Measurements from ENCODE around the gene ADCY3. TPM values are rescaled to one million over a fixed set of nuclear protein-coding genes. Genes with fewer than 3 reads are reported as not detected.
A peak's percentile ranks its signal among the peaks of the same experiment; 100 is the strongest.

The ADCY3 gene
- total and polyA plus RNA-seq, 2 of the 4 experiments (the other 2 are of a cell fraction) = 17.4 to 46.1 TPM

GRCh38 chr2:24816404-24816803 lies 103.6 kb downstream of the ADCY3 start:
- WGBS, 2 experiments (ENCODE audit: extremely low coverage in 2 of 2, insufficient read length in 1 of 2) = 90% methylated on average over 2 of the region's 6 CpGs; no CpG with 5 or more reads in 1 of the 2 experiments
- Histone ChIP-seq H2AK5ac (ENCODE audit: low read depth, low read length) (peak overlapping the region; percentile 94; the same call in 1 of the 2 replicates), H4K5ac (ENCODE audit: low read depth, low read length) (peak overlapping the region; percentile 70), H3K56ac (ENCODE audit: extremely low read depth, insufficient read depth, low read length) (peak overlapping the region; percentile 51; the same call in 1 of the 2 replicates), H2BK20ac (ENCODE audit: low read depth, low read length) (peak overlapping the region; percentile 70), H3K36me3 (ENCODE audit: control insufficient read depth, insufficient read depth, low read length) (peaks cover 30% of the 10 kb centered on the region), H3K27ac (ENCODE audit: insufficient read depth, low read length) (peak overlapping the region; percentile 75), H2AFZ (replicated peaks; ENCODE audit: low read length, poor library complexity) (no peak overlapping the region), H2BK15ac (ENCODE audit: low read depth, low read length) (peak overlapping the region; percentile 87; the same call in 2 of the 3 replicates), H3K4me1 (ENCODE audit: control insufficient read depth, insufficient read depth, low read length) (peaks cover 17% of the 10 kb centered on the region), H3K79me1 (ENCODE audit: low read depth in 1 of 2, low read length in 2 of 2) (peaks cover 40 to 59% of the 10 kb centered on the region in 2 experiments), H2BK120ac (ENCODE audit: low read depth, low read length) (peak overlapping the region; percentile 78), H3K9ac (ENCODE audit: low read depth, low read length) (no peak overlapping the region), H3K14ac (replicated peaks; ENCODE audit: low read depth, low read length) (peak overlapping the region; percentile 55; the same call in 1 of the 2 replicates), H3K4me3 (ENCODE audit: insufficient read depth, low read depth, low read length) (no peak overlapping the region), H3K9me3 (ENCODE audit: control insufficient read depth, insufficient read depth, low read length) (no peaks in the 10 kb centered on the region), H4K8ac (ENCODE audit: low read depth in 2 of 2, low read length in 2 of 2) (peak overlapping the region; percentile 10 to 85; a peak in 3 of 4 replicates), H3K27me3 (ENCODE audit: control insufficient read depth, insufficient read depth, low read length) (no peaks in the 10 kb centered on the region), H2BK5ac (ENCODE audit: low read depth, low read length, poor library complexity, severe bottlenecking) (peak overlapping the region; percentile 83), H3K4ac (ENCODE audit: low read depth, low read length) (peak overlapping the region; percentile 87), H4K20me1 (ENCODE audit: insufficient read depth, low read length) (peaks cover 10% of the 10 kb centered on the region; the same call in 1 of the 2 replicates), H4K91ac (ENCODE audit: insufficient read depth, low read depth, low read length) (peak overlapping the region; percentile 86), H3K4me2 (ENCODE audit: low read depth, low read length) (peak overlapping the region; percentile 31; the same call in 1 of the 2 replicates), H3K23ac (ENCODE audit: low read depth, low read length) (peak overlapping the region; percentile 78), H3K18ac (ENCODE audit: low read depth, low read length) (peak overlapping the region; percentile 81; the same call in 1 of the 2 replicates), H3K9me1 (ENCODE audit: insufficient read depth, low read length) (peaks cover 14% of the 10 kb centered on the region), H2AK9ac (replicated peaks; ENCODE audit: low read depth, low read length, poor library complexity) (peak overlapping the region; percentile 58)
- intact Hi-C loops (cut with micrococcal nuclease) = no loop called here
- ATAC-seq (ENCODE audit: low read depth) (no peak), DNase-seq (no peak)
- ChIA-PET POLR2A (ENCODE audit: unreplicated experiment) (no interaction called here), CTCF (no interaction called here)
- TF ChIP-seq, protein P1, sequence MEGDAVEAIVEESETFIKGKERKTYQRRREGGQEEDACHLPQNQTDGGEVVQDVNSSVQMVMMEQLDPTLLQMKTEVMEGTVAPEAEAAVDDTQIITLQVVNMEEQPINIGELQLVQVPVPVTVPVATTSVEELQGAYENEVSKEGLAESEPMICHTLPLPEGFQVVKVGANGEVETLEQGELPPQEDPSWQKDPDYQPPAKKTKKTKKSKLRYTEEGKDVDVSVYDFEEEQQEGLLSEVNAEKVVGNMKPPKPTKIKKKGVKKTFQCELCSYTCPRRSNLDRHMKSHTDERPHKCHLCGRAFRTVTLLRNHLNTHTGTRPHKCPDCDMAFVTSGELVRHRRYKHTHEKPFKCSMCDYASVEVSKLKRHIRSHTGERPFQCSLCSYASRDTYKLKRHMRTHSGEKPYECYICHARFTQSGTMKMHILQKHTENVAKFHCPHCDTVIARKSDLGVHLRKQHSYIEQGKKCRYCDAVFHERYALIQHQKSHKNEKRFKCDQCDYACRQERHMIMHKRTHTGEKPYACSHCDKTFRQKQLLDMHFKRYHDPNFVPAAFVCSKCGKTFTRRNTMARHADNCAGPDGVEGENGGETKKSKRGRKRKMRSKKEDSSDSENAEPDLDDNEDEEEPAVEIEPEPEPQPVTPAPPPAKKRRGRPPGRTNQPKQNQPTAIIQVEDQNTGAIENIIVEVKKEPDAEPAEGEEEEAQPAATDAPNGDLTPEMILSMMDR (conservative IDR thresholded peaks at IDR 0.05; ENCODE audit: low read depth, low read length) = no peak
- TF ChIP-seq POLR2A (IDR thresholded peaks at IDR 0.05; ENCODE audit: low read depth, low read length) (no peak), RAD21 (IDR thresholded peaks at IDR 0.05; ENCODE audit: low read length) (no peak), SMC3 (IDR thresholded peaks at IDR 0.05; ENCODE audit: low read depth, low read length) (no peak), RFX5 (IDR thresholded peaks at IDR 0.05; ENCODE audit: low read depth, low read length) (no peak), BHLHE40 (IDR thresholded peaks at IDR 0.05; ENCODE audit: low read depth, low read length) (no peak), MAZ (IDR thresholded peaks at IDR 0.05; ENCODE audit: borderline replicate concordance, low read depth, low read length) (no peak), CEBPB (IDR thresholded peaks at IDR 0.05; ENCODE audit: low read depth, low read length) (no peak), USF2 (IDR thresholded peaks at IDR 0.05; ENCODE audit: low read depth, low read length) (no peak), ELK1 (IDR thresholded peaks at IDR 0.05; ENCODE audit: borderline replicate concordance, low read depth, low read length) (no peak), NFE2L2 (IDR thresholded peaks at IDR 0.05; ENCODE audit: low read depth, low read length) (no peak), MAFK (IDR thresholded peaks at IDR 0.05; ENCODE audit: low read depth, low read length) (no peak), CHD1 (IDR thresholded peaks at IDR 0.05; ENCODE audit: low read depth, low read length) (no peak), RCOR1 (IDR thresholded peaks at IDR 0.05; ENCODE audit: insufficient replicate concordance, low read length) (no peak), FOS (IDR thresholded peaks at IDR 0.05; ENCODE audit: low read depth, low read length) (no peak), MXI1 (IDR thresholded peaks at IDR 0.05; ENCODE audit: borderline replicate concordance, low read depth, low read length) (no peak)
- no TSS peak for BruUV-seq (replicated peaks)
- dilution Hi-C loops (cut with HindIII; ENCODE audit: low sequenced_read_pairs, unreplicated experiment) = no loop called here
- in situ Hi-C loops (cut with MboI; ENCODE audit: low sequenced_read_pairs) = no loop called here

All from IMR-90 (cell line).